ENCODE measurements around the gene DENR. TPM values are rescaled to one million over a fixed set of nuclear protein-coding genes. Genes with fewer than 3 reads are reported as not detected.

DENR gene
- total RNA-seq, 1 donor from 2014 or later, result 12.7 TPM

- no peak for ATAC-seq
Measured at GRCh38 chr12:122813310-122813713, 60.7 kb downstream of the DENR start.

GRCh38 chr12:122819209-122819785, 66.7 kb downstream of the DENR start:
- ATAC-seq, result no peak
- no peak for DNase-seq (ENCODE audit: low spot score)

More at GRCh38 chr12:122813310-122813713, 60.7 kb downstream of the DENR start:
- DNase-seq (ENCODE audit: low spot score), result no peak

- DNase-seq (ENCODE audit: low spot score) (no peak), ATAC-seq (no peak)
Measured at GRCh38 chr12:122820138-122820537, 67.5 kb downstream of the DENR start.

Other genes with a start within 250 kb of the DENR start
- gene RSRC2, start 225.9 kb upstream of the DENR start, total RNA-seq, result 25.2 TPM
- gene KNTC1, start 225.6 kb upstream of the DENR start, total RNA-seq, result 2.4 TPM
- not detected for gene HCAR2, start 49.5 kb upstream of the DENR start, total RNA-seq
- not detected for gene HCAR3, start 36.0 kb upstream of the DENR start, total RNA-seq
- gene HCAR1, start 22.0 kb upstream of the DENR start, total RNA-seq, result not detected
- gene CCDC62, start 21.7 kb downstream of the DENR start, total RNA-seq, result 0.23 TPM
- gene HIP1R, start 82.6 kb downstream of the DENR start, total RNA-seq, result 35.2 TPM
- 6.6 TPM for gene VPS37B, start 143.3 kb downstream of the DENR start, total RNA-seq
- 1.2 TPM for gene ABCB9, start 213.6 kb downstream of the DENR start, total RNA-seq
- gene OGFOD2, start 222.4 kb downstream of the DENR start, total RNA-seq, result 26.1 TPM
- 122 TPM for gene ARL6IP4, start 227.9 kb downstream of the DENR start, total RNA-seq

All from left lobe of liver (tissue), 2 donors.